Fibroblast of skin of left biceps (primary cell): ENCODE data around the gene HSBP1L1.
"Not testable (repeated sequence)": the region's sequence is repeated elsewhere in the genome, so short reads cannot be mapped to it uniquely, and the experiment has no call there.

ENCODE experiments used
- DNase-seq, 2 experiments: peaks; one replicate each; pipeline ENCODE4 v3.0.0-alpha.2; 2013; ENCODE audit warnings: low read depth in 2 of 2

Gene HSBP1L1

DNA sequence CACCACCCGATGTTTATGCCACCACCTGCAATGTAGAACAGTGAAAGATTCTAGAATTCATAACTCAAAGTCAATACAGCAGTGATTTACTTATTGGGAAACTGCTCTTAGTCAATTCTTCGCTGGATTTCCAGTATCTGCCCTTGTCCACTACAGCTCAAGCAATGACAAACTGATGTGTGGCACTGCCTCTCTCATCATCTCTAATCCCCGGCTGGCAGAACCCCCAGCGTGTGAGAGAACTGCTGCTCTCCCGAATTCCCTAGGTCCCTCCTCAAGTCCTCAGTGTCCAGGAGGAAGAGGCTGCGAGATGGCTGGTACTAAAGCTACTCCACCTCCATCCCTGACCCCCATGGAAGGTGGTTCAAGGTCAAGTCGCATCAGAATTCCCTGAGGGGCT is 22.3 kb downstream of the HSBP1L1 start:
- DNase-seq = no peak

GRCh38 chr18:79987566-79987965 is 23.1 kb downstream of the HSBP1L1 start:
- DNase-seq = no peak

DNA sequence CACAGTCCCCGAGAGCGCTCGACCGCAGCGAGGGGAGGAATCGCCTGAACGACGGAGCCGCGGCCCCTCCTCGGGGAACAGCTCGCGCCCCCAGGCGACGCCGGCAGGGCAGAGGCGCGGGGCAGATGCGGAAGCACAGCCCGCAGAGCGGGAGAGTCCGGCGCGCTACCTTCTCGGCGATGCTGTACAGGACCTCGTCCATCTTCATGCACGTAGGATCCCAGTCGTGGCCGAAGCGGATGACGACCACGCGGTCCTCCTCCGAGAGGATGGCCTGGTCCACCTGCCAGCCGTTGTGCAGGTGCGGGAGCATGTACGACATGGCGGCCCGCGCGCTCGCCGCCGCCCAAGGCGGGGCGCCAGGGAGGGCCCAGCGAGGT is 23.6 kb downstream of the HSBP1L1 start:
- DNase-seq = no peak

GRCh38 chr18:79988451-79989194 is 24.2 kb downstream of the HSBP1L1 start, which contains the start of gene TXNL4A:
Gene TXNL4A (minus strand): TSS chr18:79988563. CDS start chr18:79988392, 171 bp downstream.
- peak; percentile 61 to 62 for DNase-seq

- DNase-seq = no peak
Measured at GRCh38 chr18:79989195-79989497, 24.7 kb downstream of the HSBP1L1 start.

DNA sequence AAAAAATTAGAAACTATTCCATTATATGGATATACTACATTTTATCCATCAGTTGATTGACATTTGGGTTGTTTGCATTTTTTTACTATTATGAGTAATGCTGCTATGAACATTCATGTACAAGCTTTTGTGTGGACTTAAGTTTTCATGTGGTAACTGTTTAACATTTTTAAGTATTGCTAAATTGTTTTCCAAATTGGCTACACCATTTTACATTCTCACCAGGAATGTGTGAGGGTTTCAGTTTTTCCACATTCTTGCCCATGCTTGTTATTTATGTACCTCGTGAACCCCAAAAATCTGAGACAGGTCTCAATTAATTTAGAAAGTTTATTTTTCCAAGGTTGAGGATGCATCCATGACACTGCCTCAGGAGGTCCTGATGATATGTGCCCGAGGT is 27.1 kb downstream of the HSBP1L1 start:
- no peak for DNase-seq

DNA sequence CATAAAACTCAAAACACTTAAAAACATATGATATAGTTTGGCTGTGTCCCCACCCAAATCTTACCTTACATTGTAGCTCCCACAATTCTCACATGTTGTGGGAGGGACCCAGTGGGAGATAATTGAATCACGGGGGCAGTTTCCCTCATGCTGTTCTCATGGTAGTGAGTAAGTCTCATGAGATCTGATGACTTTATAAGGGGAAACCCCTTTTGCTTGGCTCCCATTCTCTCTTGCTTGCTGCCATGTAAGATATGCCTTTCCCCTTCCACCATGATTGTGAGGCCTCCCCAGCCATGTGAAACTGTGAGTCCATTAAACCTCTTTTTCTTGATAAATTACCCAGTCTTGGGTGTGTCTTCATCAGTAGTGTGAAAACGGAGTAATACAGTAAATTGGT is 35.3 kb downstream of the HSBP1L1 start:
- not testable (repeated sequence) for DNase-seq

DNA sequence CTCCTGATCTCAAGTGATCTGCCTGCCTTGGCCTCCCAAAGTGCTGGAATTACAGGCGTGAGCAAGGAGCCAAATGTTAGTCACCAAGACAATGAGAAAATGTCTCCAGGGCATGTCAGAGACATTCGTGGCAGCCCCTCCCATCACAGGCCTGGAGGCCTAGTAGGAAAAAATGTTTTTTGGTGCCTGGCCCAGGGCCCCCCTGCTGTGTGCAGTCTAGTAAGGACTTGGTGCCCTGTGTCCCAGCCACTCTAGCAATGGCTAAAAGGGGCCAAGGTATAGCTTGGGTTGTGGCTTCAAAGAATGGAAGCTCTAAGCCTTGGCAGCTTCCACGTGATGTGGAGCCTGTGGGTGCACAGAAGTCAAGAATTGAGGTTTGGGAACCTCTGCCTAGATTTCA is 36.4 kb downstream of the HSBP1L1 start:
- DNase-seq = no peak

DNA sequence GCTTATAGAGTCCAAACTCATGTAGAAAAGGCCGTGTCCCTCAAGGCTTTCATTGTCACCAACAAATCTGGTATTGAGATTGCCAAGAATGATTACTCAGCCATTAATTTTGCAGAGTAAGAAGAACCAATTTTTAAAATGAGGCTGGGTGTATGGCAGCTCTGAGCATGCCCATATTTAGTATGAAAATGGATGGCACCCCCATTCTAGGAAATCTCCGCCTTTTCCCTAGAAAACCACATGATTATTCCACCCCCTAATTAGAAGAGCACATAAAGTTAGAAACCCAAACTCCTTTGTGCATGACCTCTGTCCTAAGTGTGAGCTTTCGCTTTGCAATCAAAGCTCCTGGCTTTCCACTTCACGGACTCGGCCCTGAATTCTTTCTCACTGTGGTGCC is 38.0 kb downstream of the HSBP1L1 start:
- DNase-seq = no peak

DNA sequence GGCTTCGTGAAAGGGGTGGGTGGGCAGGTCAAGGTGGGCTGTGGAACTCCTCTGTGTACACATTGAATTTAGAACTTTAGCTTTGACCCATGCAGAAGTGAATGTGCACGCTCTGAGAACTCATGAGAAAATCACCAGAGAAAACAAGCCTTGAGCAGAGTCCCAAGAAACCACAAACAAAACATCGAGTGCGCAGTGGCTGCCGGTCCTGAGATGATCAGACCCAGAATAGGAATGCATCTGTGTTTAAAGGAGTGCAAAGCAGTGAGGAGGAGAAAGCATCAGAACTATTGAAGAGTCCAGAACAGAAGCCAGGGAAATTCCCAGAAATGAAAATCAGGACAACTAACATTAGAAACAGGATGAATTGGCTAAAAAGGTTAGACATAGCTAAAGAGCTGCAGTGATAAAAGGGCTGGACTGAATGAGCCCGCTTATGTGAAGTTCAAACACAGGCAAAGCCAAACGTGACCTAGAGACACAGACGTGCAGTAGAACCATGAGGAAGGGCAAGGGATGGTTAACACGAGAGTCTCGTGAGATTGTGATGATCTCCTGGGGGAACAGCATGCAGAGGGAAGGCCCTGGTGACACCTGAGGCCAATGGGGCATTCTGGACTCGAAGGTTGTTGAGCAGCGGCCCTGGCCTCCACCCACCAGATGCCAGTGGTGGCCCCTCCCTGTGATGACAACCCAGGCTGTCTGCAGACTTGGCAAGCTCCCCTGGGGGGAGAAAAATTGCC is 40.3 kb downstream of the HSBP1L1 start:
- DNase-seq = no peak

- DNase-seq = no peak
Measured at GRCh38 chr18:80006724-80007123, 42.3 kb downstream of the HSBP1L1 start.

DNA sequence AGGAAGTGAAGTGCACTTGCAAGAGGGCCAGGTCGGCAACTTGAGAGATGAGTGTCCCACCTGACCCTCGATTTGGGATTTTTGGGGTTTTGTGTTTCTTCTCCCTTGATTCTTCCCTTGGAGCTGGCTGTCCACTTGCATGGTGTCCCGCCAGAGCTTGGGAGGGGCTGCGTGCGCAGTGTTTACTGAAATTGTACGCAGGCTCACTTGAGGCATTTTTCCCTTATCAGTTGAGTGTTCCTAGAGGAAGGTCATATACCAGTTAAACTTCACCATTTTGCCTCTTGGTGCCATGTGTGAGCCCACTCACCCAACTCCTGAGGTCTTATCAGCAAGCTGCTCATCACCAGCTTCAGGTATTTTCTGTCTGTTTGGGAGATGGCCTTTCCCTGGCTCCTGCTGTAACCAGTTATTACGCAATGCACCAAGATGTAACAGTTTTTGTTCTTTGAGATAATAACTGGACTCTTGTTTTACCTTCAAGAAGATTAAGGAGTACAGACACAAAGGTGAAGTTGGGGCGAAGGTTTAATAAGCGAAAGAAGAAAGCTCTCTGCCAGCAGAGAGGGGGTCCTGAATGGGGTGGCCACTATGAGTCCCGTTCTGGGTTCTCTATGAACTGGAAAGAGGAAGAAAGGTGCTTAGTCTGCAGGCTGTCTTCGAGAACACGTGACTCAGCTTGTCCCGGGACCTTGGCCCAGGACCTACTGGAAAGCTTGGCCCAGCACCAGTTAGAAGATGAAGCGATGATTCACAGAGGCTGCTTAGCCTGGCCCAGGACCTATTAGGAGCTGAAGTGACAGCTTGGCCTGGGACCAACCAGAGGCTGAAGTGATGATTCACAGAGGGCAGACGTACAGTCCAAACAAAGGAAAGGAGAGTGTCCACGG is 45.5 kb downstream of the HSBP1L1 start:
- DNase-seq = peak; percentile 62

GRCh38 chr18:80010551-80010906 is 46.1 kb downstream of the HSBP1L1 start:
- no peak for DNase-seq

DNA sequence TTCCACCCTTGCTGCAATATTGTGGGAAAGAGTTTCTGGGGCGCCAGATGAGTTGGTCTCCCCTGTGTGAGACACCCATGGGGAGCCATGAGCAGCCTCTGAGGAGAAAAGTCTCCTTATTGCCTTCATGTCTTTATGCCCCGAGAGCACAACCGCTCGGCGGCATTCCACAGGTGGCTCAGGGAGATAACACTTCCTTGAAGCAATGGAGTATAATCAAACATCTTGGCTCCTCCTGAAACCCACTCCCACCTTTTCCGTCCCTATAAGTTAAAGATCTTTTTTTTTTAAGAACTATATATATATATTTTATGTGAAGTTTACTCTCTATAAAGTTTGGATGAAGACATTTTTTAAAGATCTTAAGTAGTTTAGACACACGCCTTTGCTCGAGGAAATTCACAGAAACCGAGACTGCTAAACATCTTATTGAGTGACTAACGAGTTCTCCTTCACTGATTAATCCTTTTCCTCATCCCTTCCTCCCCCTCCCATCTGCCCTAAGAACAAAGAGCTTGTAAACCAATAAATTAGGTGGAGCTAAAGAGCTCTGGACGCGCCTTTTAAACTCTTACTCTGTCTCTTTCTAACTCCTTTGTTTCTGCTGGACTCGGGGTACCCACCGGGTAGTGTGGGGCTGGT is 47.2 kb downstream of the HSBP1L1 start:
- not testable (repeated sequence) for DNase-seq

- no peak for DNase-seq
Measured at GRCh38 chr18:80012714-80013113, 48.3 kb downstream of the HSBP1L1 start.
